ENCODE measurements around the gene AGPAT2. TPM values are rescaled to one million over a fixed set of nuclear protein-coding genes. Genes with fewer than 3 reads are reported as not detected.
A peak's percentile ranks its signal among the peaks of the same experiment; 100 is the strongest.

AGPAT2 gene
- total RNA-seq, 2 donors from 2014 or later = 50.2 to 66.8 TPM

- ATAC-seq (ENCODE audit: insufficient number of reproducible peaks, low FRiP score, low read depth) (no peak), DNase-seq (ENCODE audit: low spot score) (no peak)
- no peaks in the 10 kb centered on the region for H3K27me3 ChIP-seq (replicated peaks; ENCODE audit: insufficient read depth)
- H3K27ac ChIP-seq = no peak overlapping the region
- TF ChIP-seq CTCF (IDR thresholded peaks at IDR 0.05) = no peak
- H3K9me3 ChIP-seq = no peaks in the 10 kb centered on the region
- H3K4me1 ChIP-seq (ENCODE audit: control insufficient read depth in 1 of 2, low read depth in 2 of 2) = peaks cover 3 to 16% of the 10 kb centered on the region in 2 donors
- H3K4me3 ChIP-seq = no peak overlapping the region
- H3K36me3 ChIP-seq = no peaks in the 10 kb centered on the region
These were observed 56.6 kb downstream of the AGPAT2 start for GRCh38 chr9:136630662-136630992.

GRCh38 chr9:136629879-136630661 is 57.2 kb downstream of the AGPAT2 start:
- no peaks in the 10 kb centered on the region for H3K36me3 ChIP-seq
- H3K27ac ChIP-seq = no peak overlapping the region
- peak; percentile 31 for TF ChIP-seq CTCF (IDR thresholded peaks at IDR 0.05)
- H3K4me1 ChIP-seq (ENCODE audit: control insufficient read depth in 1 of 2, low read depth in 2 of 2) = peaks cover 9 to 21% of the 10 kb centered on the region in 2 donors
- DNase-seq (ENCODE audit: low spot score) (no peak), ATAC-seq (ENCODE audit: insufficient number of reproducible peaks, low FRiP score, low read depth) (no peak)
- H3K27me3 ChIP-seq (replicated peaks; ENCODE audit: insufficient read depth) = no peaks in the 10 kb centered on the region
- no peaks in the 10 kb centered on the region for H3K9me3 ChIP-seq
- H3K4me3 ChIP-seq = no peak overlapping the region

- Histone ChIP-seq H3K4me1 (ENCODE audit: control insufficient read depth in 1 of 2, low read depth in 2 of 2) (peaks cover 17 to 29% of the 10 kb centered on the region in 2 donors), H3K4me3 (no peak overlapping the region), H3K36me3 (no peaks in the 10 kb centered on the region), H3K9me3 (no peaks in the 10 kb centered on the region), H3K27me3 (replicated peaks; ENCODE audit: insufficient read depth) (no peaks in the 10 kb centered on the region), H3K27ac (no peak overlapping the region)
- ATAC-seq (ENCODE audit: insufficient number of reproducible peaks, low FRiP score, low read depth) (no peak), DNase-seq (ENCODE audit: low spot score) (no peak)
- no peak for TF ChIP-seq CTCF (IDR thresholded peaks at IDR 0.05)
These were observed 58.0 kb downstream of the AGPAT2 start for GRCh38 chr9:136629001-136629878.

- no peaks in the 10 kb centered on the region for H3K27me3 ChIP-seq (replicated peaks; ENCODE audit: insufficient read depth)
- DNase-seq (ENCODE audit: low spot score) (no peak), ATAC-seq (ENCODE audit: insufficient number of reproducible peaks, low FRiP score, low read depth) (no peak)
- H3K4me1 ChIP-seq (ENCODE audit: control insufficient read depth in 1 of 2, low read depth in 2 of 2) = peaks cover 19 to 33% of the 10 kb centered on the region in 2 donors
- TF ChIP-seq CTCF (IDR thresholded peaks at IDR 0.05) = no peak
- H3K36me3 ChIP-seq = no peaks in the 10 kb centered on the region
- no peaks in the 10 kb centered on the region for H3K9me3 ChIP-seq
- H3K4me3 ChIP-seq = no peak overlapping the region
- H3K27ac ChIP-seq = no peak overlapping the region
These were observed 59.0 kb downstream of the AGPAT2 start for GRCh38 chr9:136628268-136628667.

GRCh38 chr9:136627703-136628102 is 59.6 kb downstream of the AGPAT2 start:
- ATAC-seq (ENCODE audit: insufficient number of reproducible peaks, low FRiP score, low read depth) (no peak), DNase-seq (ENCODE audit: low spot score) (no peak)
- peaks cover 19 to 33% of the 10 kb centered on the region in 2 donors for H3K4me1 ChIP-seq (ENCODE audit: control insufficient read depth in 1 of 2, low read depth in 2 of 2)
- H3K27ac ChIP-seq = no peak overlapping the region
- H3K27me3 ChIP-seq (replicated peaks; ENCODE audit: insufficient read depth) = no peaks in the 10 kb centered on the region
- H3K4me3 ChIP-seq = no peak overlapping the region
- no peaks in the 10 kb centered on the region for H3K36me3 ChIP-seq
- TF ChIP-seq CTCF (IDR thresholded peaks at IDR 0.05) = no peak
- H3K9me3 ChIP-seq = no peaks in the 10 kb centered on the region

Data from thoracic aorta (tissue), 2 donors.